IMR-90 (cell line): ENCODE data around the gene ANKRD61. TPM values are rescaled to one million over a fixed set of nuclear protein-coding genes. Genes with fewer than 3 reads are reported as not detected.

Experiments used
- ATAC-seq: fragments of 200-7000 bp; cut with Tn5 transposase; 2 replicates; pipeline ENCODE4 v1.9.1; 2020; ENCODE audit warnings: low read depth, mild to moderate bottlenecking, moderate library complexity
- BruUV-seq: library from RNA; stranded (reverse); fragments of 400-500 nt; replicated peaks from 2 replicates; lab custom pipeline; 2021; lab: Mats Ljungman, UMichigan
- CTCF ChIA-PET: fragments of 300-600 bp; formaldehyde crosslinking; extraction: SDS; loops from one replicate; lab custom pipeline; 2021; ENCODE audit warnings: antibody characterized with exemption; lab: Yijun Ruan, JAX
- POLR2A ChIA-PET: fragments of 300-600 bp; sonication (Branson Sonifier 250); formaldehyde crosslinking; loops from one replicate; lab custom pipeline; 2022; ENCODE audit warnings: antibody characterized with exemption; ENCODE audit not compliant: unreplicated experiment; lab: Charles Lee
- DNase-seq: peaks from one replicate; pipeline ENCODE4 v3.0.0; 2013
- H2AFZ ChIP-seq: replicated peaks from 2 replicates; pipeline ENCODE3; 2013; ENCODE audit warnings: low read length, mild to moderate bottlenecking; ENCODE audit not compliant: poor library complexity
- H2AK5ac ChIP-seq: 2 replicates; pipeline ENCODE4 v1.6.1; 2013; ENCODE audit warnings: low read depth, low read length, inconsistent platforms
- H2AK9ac ChIP-seq: replicated peaks from 2 replicates; pipeline ENCODE3; 2013; ENCODE audit warnings: mild to moderate bottlenecking, low read depth, low read length, moderate library complexity; ENCODE audit not compliant: poor library complexity
- H2BK120ac ChIP-seq: 2 replicates; pipeline ENCODE4 v1.6.1; 2013; ENCODE audit warnings: low read depth, low read length, inconsistent platforms
- H2BK15ac ChIP-seq: 3 replicates; pipeline ENCODE4 v1.6.1; 2013; ENCODE audit warnings: low read depth, low read length, inconsistent platforms
- H2BK20ac ChIP-seq: 2 replicates; pipeline ENCODE4 v1.6.1; 2013; ENCODE audit warnings: low read depth, mild to moderate bottlenecking, inconsistent platforms, low read length, moderate library complexity
- H2BK5ac ChIP-seq: 2 replicates; pipeline ENCODE4 v1.6.1; 2013; ENCODE audit warnings: mild to moderate bottlenecking, low read depth, low read length, inconsistent platforms; ENCODE audit not compliant: poor library complexity, severe bottlenecking
- H3K14ac ChIP-seq: replicated peaks from 2 replicates; pipeline ENCODE4 v1.6.1; 2013; ENCODE audit warnings: low read depth, low read length, inconsistent platforms
- H3K18ac ChIP-seq: 2 replicates; pipeline ENCODE4 v1.6.1; 2013; ENCODE audit warnings: low read depth, low read length, control low read depth
- H3K23ac ChIP-seq: 2 replicates; pipeline ENCODE4 v1.6.1; 2013; ENCODE audit warnings: low read depth, low read length, inconsistent platforms
- H3K27ac ChIP-seq: 2 replicates; pipeline ENCODE4 v1.5.1; 2013; ENCODE audit warnings: mild to moderate bottlenecking, control low read depth, low read length; ENCODE audit not compliant: insufficient read depth
- H3K27me3 ChIP-seq: 2 replicates; pipeline ENCODE4 v1.6.1; 2013; ENCODE audit warnings: low read length; ENCODE audit not compliant: control insufficient read depth, insufficient read depth
- H3K36me3 ChIP-seq: 2 replicates; pipeline ENCODE4 v1.6.1; 2013; ENCODE audit warnings: low read length, mixed read lengths; ENCODE audit not compliant: control insufficient read depth, insufficient read depth
- H3K4ac ChIP-seq: 2 replicates; pipeline ENCODE4 v1.6.1; 2013; ENCODE audit warnings: low read depth, low read length, inconsistent platforms
- H3K4me1 ChIP-seq: 2 replicates; pipeline ENCODE4 v1.6.1; 2013; ENCODE audit warnings: low read length, mixed read lengths; ENCODE audit not compliant: control insufficient read depth, insufficient read depth
- H3K4me2 ChIP-seq: 2 replicates; pipeline ENCODE4 v1.6.1; 2013; ENCODE audit warnings: low read depth, mild to moderate bottlenecking, control low read depth, low read length, moderate library complexity
- H3K4me3 ChIP-seq: 2 replicates; pipeline ENCODE4 v1.5.1; 2013; ENCODE audit warnings: low read depth, mild to moderate bottlenecking, control low read depth, low read length, moderate library complexity; ENCODE audit not compliant: insufficient read depth
- H3K56ac ChIP-seq: 2 replicates; pipeline ENCODE4 v1.6.1; 2013; ENCODE audit warnings: low read length, inconsistent platforms; ENCODE audit not compliant: insufficient read depth; ENCODE audit errors: extremely low read depth
- H3K79me1 ChIP-seq, 2 experiments: 2 replicates each; pipeline ENCODE4 v1.6.1; 2013; ENCODE audit warnings: low read length in 2 of 2, inconsistent platforms in 1 of 2, low read depth in 1 of 2
- H3K9ac ChIP-seq: 2 replicates; pipeline ENCODE4 v1.6.1; 2013; ENCODE audit warnings: low read depth, low read length, control low read depth
- H3K9me1 ChIP-seq: 2 replicates; pipeline ENCODE4 v1.6.1; 2013; ENCODE audit warnings: low read length, inconsistent platforms; ENCODE audit not compliant: insufficient read depth
- H3K9me3 ChIP-seq: 2 replicates; pipeline ENCODE4 v1.6.1; 2013; ENCODE audit warnings: low read length; ENCODE audit not compliant: control insufficient read depth, insufficient read depth
- H4K20me1 ChIP-seq: 2 replicates; pipeline ENCODE4 v1.6.1; 2013; ENCODE audit warnings: low read length, inconsistent platforms; ENCODE audit not compliant: insufficient read depth
- H4K5ac ChIP-seq: 2 replicates; pipeline ENCODE4 v1.6.1; 2013; ENCODE audit warnings: mild to moderate bottlenecking, low read depth, low read length, control low read depth
- H4K8ac ChIP-seq, 2 experiments: 2 replicates each; pipeline ENCODE4 v1.6.1; 2013; ENCODE audit warnings: low read depth in 2 of 2, low read length in 2 of 2, control low read depth in 1 of 2, inconsistent platforms in 1 of 2
- H4K91ac ChIP-seq: 2 replicates; pipeline ENCODE4 v1.6.1; 2013; ENCODE audit warnings: low read depth, low read length, inconsistent platforms; ENCODE audit not compliant: insufficient read depth
- CEBPB ChIP-seq: IDR thresholded peaks from 2 replicates; pipeline ENCODE4 v1.6.1; 2012; ENCODE audit warnings: low read depth, low read length, improper control_type of control experiment
- CHD1 ChIP-seq: IDR thresholded peaks from 2 replicates; pipeline ENCODE4 v1.6.1; 2012; ENCODE audit warnings: low read depth, low read length, improper control_type of control experiment
- CTCF ChIP-seq: conservative IDR thresholded peaks from 2 replicates; pipeline ENCODE4 v1.5.1; 2012; ENCODE audit warnings: mild to moderate bottlenecking, low read depth, low read length, improper control_type of control experiment
- FOS ChIP-seq: fragments of 150-350 bp; IDR thresholded peaks from 2 replicates; pipeline ENCODE4 v1.6.1; 2016; ENCODE audit warnings: low read depth, low read length
- MAFK ChIP-seq: IDR thresholded peaks from 2 replicates; pipeline ENCODE4 v1.6.1; 2012; ENCODE audit warnings: low read depth, low read length, improper control_type of control experiment
- MAZ ChIP-seq: IDR thresholded peaks from 2 replicates; pipeline ENCODE4 v1.6.1; 2012; ENCODE audit warnings: low read depth, mild to moderate bottlenecking, low read length, improper control_type of control experiment, moderate library complexity, borderline replicate concordance
- MXI1 ChIP-seq: IDR thresholded peaks from 2 replicates; pipeline ENCODE4 v1.6.1; 2012; ENCODE audit warnings: low read depth, mild to moderate bottlenecking, low read length, moderate library complexity, borderline replicate concordance
- NFE2L2 ChIP-seq: fragments of 150-350 bp; IDR thresholded peaks from 2 replicates; pipeline ENCODE4 v1.6.1; 2016; ENCODE audit warnings: low read depth, mild to moderate bottlenecking, low read length
- RAD21 ChIP-seq: IDR thresholded peaks from 2 replicates; pipeline ENCODE4 v1.6.1; 2012; ENCODE audit warnings: low read length, improper control_type of control experiment
- RCOR1 ChIP-seq: IDR thresholded peaks from 2 replicates; pipeline ENCODE4 v1.6.1; 2012; ENCODE audit warnings: mild to moderate bottlenecking, low read length, improper control_type of control experiment; ENCODE audit not compliant: insufficient replicate concordance
- SMC3 ChIP-seq: fragments of 150-350 bp; IDR thresholded peaks from 2 replicates; pipeline ENCODE4 v1.6.1; 2016; ENCODE audit warnings: low read depth, mild to moderate bottlenecking, antibody characterized with exemption, low read length, moderate library complexity
- USF2 ChIP-seq: fragments of 150-350 bp; IDR thresholded peaks from 2 replicates; pipeline ENCODE4 v1.6.1; 2017; ENCODE audit warnings: mild to moderate bottlenecking, antibody characterized with exemption, low read length, low read depth
- WGBS, 2 experiments: methylation state at CpG; one replicate each; pipeline versions ENCODE4 v1.1.5 to v1.1.7; 2013; ENCODE audit warnings: missing lambda C conversion rate in 2 of 2; ENCODE audit not compliant: insufficient read length in 1 of 2; ENCODE audit errors: extremely low coverage in 2 of 2; 5-methylcytosine and 5-hydroxymethylcytosine counted together
- dilution Hi-C: fragments of 300-500 bp; cut with HindIII; formaldehyde crosslinking; loops from one replicate; pipeline ENCODE4 v1.14.3; 2018; ENCODE audit warnings: low sequenced_read_pairs; ENCODE audit not compliant: unreplicated experiment
- in situ Hi-C: fragments of 300-500 bp; cut with MboI; formaldehyde crosslinking; loops from 3 replicates; pipeline ENCODE4 v1.14.3; 2019; ENCODE audit warnings: low sequenced_read_pairs, inconsistent platforms, mixed read lengths
- intact Hi-C: fragments of 100-400 bp; cut with micrococcal nuclease; formaldehyde crosslinking; loops from 2 replicates; pipeline ENCODE4 v1.10.0; 2022
- polyA plus RNA-seq, 3 experiments: library from polyadenylated mRNA; depleted of rRNA; stranded (reverse); fragments of >200 nt; gene quantifications; 2 replicates each; pipeline ENCODE4 v1.2.3, GENCODE V29; 2012; ENCODE audit warnings: low replicate concordance in 1 of 3
- total RNA-seq: library from RNA; depleted of rRNA; stranded (reverse); fragments of >200 nt; gene quantifications from 2 replicates; pipeline ENCODE4 v1.2.3, GENCODE V29; 2012

ANKRD61 gene
- total and polyA plus RNA-seq, 2 of the 4 experiments (the other 2 are of a cell fraction) = 0.17 to 0.36 TPM

- H2BK5ac ChIP-seq = peak within 1 kb of the TSS; percentile 64
- peak within 1 kb of the TSS; percentile 81 for H3K4ac ChIP-seq
- H2BK20ac ChIP-seq = no peak within 1 kb of the TSS
- H3K14ac ChIP-seq = peak within 1 kb of the TSS; percentile 76
- H3K18ac ChIP-seq = no peak within 1 kb of the TSS; the same call in 1 of the 2 replicates
- H2AK9ac ChIP-seq = peak within 1 kb of the TSS; percentile 58
- H4K91ac ChIP-seq = peak within 1 kb of the TSS; percentile 90
- dilution Hi-C loops = no loop called here
- 1% methylated on average over 28 of the region's 84 CpGs; no CpG with 5 or more reads in 1 of the 2 experiments for WGBS, 2 experiments
- peaks cover 9 to 53% of the 10 kb centered on the region in 2 experiments for H3K79me1 ChIP-seq
- peak within 1 kb of the TSS; percentile 87 for H3K4me2 ChIP-seq
- in situ Hi-C loops = no loop called here
- H2AFZ ChIP-seq = peak within 1 kb of the TSS; percentile 99
- no peaks in the 10 kb centered on the region; the same call in 1 of the 2 replicates for H3K9me1 ChIP-seq
- no peaks in the 10 kb centered on the region for H3K4me1 ChIP-seq
- H3K9me3 ChIP-seq = no peaks in the 10 kb centered on the region
- H3K23ac ChIP-seq = peak within 1 kb of the TSS; percentile 76; the same call in 1 of the 2 replicates
- H3K56ac ChIP-seq = peak within 1 kb of the TSS; percentile 23; the same call in 1 of the 2 replicates
- ATAC-seq (peak; percentile 97), DNase-seq (peak; percentile 98)
- no peak within 1 kb of the TSS for H2BK120ac ChIP-seq
- BruUV-seq = no TSS peak
- peak within 1 kb of the TSS; percentile 76; the same call in 1 of the 2 replicates for H2AK5ac ChIP-seq
- intact Hi-C loops = no loop called here
- H4K20me1 ChIP-seq = no peaks in the 10 kb centered on the region
- H3K36me3 ChIP-seq = peaks cover 5% of the 10 kb centered on the region
- H4K5ac ChIP-seq = peak within 1 kb of the TSS; percentile 45; the same call in 1 of the 2 replicates
- H3K27me3 ChIP-seq = no peaks in the 10 kb centered on the region
- ChIA-PET POLR2A (no interaction called here), CTCF (interaction anchor here (0.5 to 1.4 kb wide), 3 partner anchors 143 to 341 kb away, joined by 3 to 5 read pairs (median 3); no protein-coding TSS in a partner anchor)
- peak within 1 kb of the TSS; percentile 73 for H3K27ac ChIP-seq
- no peak within 1 kb of the TSS for H2BK15ac ChIP-seq
- H3K9ac ChIP-seq = peak within 1 kb of the TSS; percentile 80
- H3K4me3 ChIP-seq = peak within 1 kb of the TSS; percentile 82
- H4K8ac ChIP-seq = peak within 1 kb of the TSS; percentile 41 to 96
- 0 out of 2 replicates have a peak, but pooled peaks have one; percentile 21 for TF ChIP-seq FOS
- peak; percentile 6; the same call in 1 of the 2 replicates for TF ChIP-seq NFE2L2
- no peak for TF ChIP-seq MAZ
- no peak; the same call in 1 of the 2 replicates for TF ChIP-seq CHD1
- no peak for TF ChIP-seq RCOR1
- peak; percentile 97 for TF ChIP-seq MXI1
- TF ChIP-seq USF2 = peak; percentile 81
- TF ChIP-seq CTCF = 0 out of 2 replicates have a peak, but pooled peaks have one; percentile 1
- no peak for TF ChIP-seq RAD21
- no peak for TF ChIP-seq MAFK
- TF ChIP-seq SMC3 = no peak
- TF ChIP-seq CEBPB = no peak
These were observed 22.2 kb upstream of the ANKRD61 start, which contains the start of the genes AIMP2 and PMS2 for GRCh38 chr7:6008668-6009611. Gene AIMP2, plus strand, starts transcription at chr7:6009272. Its CDS starts 92 bp downstream, at chr7:6009364. Gene PMS2, minus strand, starts transcription at chr7:6009049. Its CDS starts 30 bp downstream, at chr7:6009019.
